AG10803 (cell line): ENCODE results near the gene ADAMTS18.
A peak's percentile ranks its signal among the peaks of the same experiment; 100 is the strongest.

Experiments used
- DNase-seq: peaks from one replicate; pipeline ENCODE4 v3.0.0; 2010; ENCODE audit warnings: low read depth
- H3K4me3 ChIP-seq: 2 replicates; pipeline ENCODE4 v1.5.1; 2011; ENCODE audit warnings: mild to moderate bottlenecking, low read length, control low read depth
- TF ChIP-seq, protein P1 (sequence below): conservative IDR thresholded peaks from 2 replicates; pipeline ENCODE4 v1.5.1; 2011; ENCODE audit warnings: mild to moderate bottlenecking, low read length, control low read depth, inconsistent platforms

ADAMTS18 gene

GRCh38 chr16:77304134-77304533, 130.7 kb downstream of the ADAMTS18 start:
- H3K4me3 ChIP-seq = no peak overlapping the region
- TF ChIP-seq, protein P1, sequence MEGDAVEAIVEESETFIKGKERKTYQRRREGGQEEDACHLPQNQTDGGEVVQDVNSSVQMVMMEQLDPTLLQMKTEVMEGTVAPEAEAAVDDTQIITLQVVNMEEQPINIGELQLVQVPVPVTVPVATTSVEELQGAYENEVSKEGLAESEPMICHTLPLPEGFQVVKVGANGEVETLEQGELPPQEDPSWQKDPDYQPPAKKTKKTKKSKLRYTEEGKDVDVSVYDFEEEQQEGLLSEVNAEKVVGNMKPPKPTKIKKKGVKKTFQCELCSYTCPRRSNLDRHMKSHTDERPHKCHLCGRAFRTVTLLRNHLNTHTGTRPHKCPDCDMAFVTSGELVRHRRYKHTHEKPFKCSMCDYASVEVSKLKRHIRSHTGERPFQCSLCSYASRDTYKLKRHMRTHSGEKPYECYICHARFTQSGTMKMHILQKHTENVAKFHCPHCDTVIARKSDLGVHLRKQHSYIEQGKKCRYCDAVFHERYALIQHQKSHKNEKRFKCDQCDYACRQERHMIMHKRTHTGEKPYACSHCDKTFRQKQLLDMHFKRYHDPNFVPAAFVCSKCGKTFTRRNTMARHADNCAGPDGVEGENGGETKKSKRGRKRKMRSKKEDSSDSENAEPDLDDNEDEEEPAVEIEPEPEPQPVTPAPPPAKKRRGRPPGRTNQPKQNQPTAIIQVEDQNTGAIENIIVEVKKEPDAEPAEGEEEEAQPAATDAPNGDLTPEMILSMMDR = no peak
- no peak for DNase-seq

DNA sequence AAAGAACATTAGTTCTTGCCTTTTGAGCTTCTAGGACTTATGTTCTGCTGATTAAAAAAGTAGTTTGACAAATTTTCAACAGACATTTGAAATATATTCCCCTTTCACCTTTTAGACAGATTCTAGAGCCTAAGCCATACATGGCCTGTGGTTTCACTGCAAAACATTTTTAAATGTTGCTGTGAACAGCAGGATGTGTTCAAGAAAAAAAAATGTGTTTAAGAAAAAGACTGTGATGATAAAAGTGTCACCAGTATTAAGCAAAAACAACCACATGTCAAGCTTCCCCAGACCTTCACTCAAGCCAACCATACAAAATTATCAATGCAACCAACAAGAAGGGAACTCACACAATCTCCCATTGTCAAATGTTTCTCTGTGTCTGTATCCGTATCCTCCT, 132.2 kb downstream of the ADAMTS18 start:
- TF ChIP-seq, protein P1 = no peak
- no peak for DNase-seq
- no peak overlapping the region for H3K4me3 ChIP-seq

DNA sequence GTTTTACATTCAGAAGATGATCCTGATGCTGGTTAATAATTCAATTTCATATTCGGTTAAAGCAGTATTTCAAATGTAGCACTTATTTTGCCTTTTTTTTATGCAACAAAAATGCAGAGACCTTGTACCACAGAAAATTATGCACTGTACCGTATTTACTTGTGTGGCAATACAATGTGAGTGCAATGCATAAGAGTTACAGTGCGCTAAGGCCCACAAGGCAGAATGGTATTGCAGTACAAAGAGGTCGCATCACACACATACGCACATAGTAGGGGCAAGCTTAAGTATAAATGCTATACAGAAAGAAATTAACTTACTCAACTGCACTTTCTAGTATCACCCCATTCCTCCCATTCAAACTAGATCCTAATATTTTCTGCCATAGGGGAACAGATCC, 132.6 kb downstream of the ADAMTS18 start:
- no peak for DNase-seq
- TF ChIP-seq, protein P1 = no peak
- H3K4me3 ChIP-seq = no peak overlapping the region

DNA sequence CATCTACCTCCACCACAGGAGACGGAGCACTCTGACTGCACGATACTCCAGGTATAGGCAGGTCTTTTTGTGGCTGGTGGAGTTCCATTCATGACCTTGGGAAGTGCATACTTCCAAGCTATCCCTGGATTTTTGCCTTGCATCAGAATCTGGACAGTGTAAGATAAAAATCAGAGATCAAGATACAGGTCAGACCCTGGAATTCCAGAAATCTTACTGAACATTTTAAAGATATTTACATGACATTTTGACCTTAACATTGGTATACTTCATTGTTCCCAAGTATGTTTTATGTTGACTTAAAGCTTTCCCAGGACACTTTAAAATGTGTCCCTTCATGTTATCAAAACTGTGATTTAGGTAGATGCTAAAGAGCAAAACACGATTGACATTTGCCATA, 134.6 kb downstream of the ADAMTS18 start:
- TF ChIP-seq, protein P1 = no peak
- no peak for DNase-seq
- H3K4me3 ChIP-seq = no peak overlapping the region

DNA sequence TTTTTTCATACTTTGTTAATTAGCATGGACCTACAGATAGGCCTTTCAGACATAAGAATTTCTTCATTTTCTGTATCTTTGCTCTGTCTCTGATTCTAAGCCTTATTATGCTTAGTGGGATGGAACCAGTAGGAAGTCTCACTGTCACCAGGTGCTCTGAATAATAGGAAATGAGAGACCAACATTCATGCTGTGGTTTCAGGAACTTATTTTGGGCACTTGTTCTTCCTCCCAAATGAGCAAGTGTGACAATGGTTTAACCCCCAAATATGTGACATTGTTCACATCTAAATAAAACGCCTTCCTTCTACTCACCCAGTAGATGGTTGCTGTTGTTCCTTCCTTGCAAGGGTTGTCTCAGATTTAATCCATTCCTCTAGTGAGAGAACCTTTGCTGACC, 135.4 kb downstream of the ADAMTS18 start:
- H3K4me3 ChIP-seq = no peak overlapping the region
- TF ChIP-seq, protein P1 = no peak
- DNase-seq = no peak

DNA sequence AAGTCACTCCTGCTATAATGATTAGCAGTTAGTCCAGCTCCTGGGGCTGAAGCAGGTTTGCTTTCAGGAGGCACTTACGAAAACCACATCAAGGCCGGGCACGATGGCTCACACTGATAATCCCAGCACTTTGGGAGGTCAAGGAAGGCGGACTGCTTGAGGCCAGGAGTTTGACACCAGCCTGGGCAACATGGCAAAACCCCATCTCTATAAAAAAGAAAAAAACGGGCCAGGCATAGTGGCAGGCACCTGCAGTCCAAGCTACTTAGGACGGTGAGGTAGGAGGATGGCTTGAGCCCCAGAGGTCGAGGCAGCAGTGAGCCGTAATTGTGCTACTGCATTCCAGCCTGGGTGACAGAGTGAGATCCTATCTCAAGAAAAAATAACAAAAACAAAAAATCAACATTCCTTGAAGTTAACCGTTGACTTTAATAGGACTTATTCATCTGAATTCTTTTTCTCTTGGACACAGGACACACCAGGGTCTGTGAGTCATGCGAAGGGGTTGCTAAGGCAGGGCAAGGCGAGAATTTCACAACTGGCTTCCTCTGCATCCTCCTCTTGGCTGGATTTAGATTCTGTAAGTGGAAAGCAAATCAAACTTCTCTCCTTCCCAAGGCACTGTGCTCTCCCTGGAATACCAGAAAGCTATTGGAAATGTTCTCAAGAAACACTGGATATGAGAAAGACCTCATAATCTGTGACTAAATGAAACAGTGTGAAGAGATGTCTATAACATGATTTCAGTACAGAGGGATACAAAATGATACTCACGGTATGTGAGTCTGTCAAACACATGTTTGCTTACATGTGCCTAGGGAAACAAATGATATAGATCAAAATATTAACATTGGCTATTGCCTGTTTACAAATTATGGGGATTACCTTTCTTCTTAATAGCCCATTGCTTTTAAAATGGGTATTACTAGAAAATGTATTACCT, 136.1 kb downstream of the ADAMTS18 start:
- DNase-seq = peak; percentile 95

More for the DNA sequence above, 136.1 kb downstream of the ADAMTS18 start:
- H3K4me3 ChIP-seq = no peak overlapping the region
- TF ChIP-seq, protein P1 = no peak; the same call in 1 of the 2 replicates
